Ammon's horn (tissue), 1 donor: ENCODE data around the gene DCAF15.
"Not testable (repeated sequence)": the region's sequence is repeated elsewhere in the genome, so short reads cannot be mapped to it uniquely, and the experiment has no call there.

Source experiments
- DNase-seq: peaks from one replicate; pipeline ENCODE4 v3.0.0-alpha.2; 2016; ENCODE audit warnings: low spot score

The DCAF15 gene, protein sequence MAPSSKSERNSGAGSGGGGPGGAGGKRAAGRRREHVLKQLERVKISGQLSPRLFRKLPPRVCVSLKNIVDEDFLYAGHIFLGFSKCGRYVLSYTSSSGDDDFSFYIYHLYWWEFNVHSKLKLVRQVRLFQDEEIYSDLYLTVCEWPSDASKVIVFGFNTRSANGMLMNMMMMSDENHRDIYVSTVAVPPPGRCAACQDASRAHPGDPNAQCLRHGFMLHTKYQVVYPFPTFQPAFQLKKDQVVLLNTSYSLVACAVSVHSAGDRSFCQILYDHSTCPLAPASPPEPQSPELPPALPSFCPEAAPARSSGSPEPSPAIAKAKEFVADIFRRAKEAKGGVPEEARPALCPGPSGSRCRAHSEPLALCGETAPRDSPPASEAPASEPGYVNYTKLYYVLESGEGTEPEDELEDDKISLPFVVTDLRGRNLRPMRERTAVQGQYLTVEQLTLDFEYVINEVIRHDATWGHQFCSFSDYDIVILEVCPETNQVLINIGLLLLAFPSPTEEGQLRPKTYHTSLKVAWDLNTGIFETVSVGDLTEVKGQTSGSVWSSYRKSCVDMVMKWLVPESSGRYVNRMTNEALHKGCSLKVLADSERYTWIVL

DNA sequence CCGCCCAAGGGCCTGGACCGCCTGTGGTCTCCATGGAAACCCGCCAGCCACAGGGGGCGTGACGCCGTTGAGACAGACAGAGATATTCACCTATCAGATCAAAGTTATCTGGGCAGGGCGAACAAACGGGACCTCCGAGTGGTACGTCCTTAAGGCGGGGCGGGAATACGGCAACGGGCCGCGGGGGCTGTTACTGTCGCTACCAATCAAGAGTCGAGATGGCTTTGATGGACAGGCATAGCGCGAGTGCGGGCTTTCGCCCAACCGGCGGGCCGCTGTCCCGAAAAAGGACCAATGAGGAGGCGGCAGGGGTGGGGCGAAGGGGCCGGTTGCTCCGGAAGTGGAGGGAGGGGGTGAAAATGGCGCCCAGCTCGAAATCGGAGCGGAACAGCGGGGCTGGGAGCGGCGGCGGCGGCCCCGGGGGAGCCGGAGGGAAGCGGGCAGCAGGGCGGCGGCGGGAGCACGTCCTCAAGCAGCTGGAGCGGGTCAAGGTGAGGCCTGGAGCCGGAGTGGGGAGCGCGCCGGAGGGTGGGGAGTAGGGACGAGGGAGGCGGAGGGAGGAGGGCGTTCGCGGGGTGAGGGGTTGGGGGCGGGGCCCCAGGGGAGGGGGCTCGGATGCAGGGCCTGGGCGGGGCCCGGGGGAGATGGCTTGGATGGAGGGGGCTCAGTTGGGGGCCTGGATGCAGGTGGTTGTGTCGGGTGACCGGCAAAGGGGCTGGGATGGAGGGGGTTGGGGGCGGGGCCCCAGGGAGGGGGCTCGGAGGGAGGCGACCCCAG lies at the start of gene DCAF15:
Gene DCAF15 (plus strand): TSS at position 356 of the 777 bp plus-strand sequence. CDS start 4 bp downstream, at position 360.
- DNase-seq: peak; percentile 100

DNA sequence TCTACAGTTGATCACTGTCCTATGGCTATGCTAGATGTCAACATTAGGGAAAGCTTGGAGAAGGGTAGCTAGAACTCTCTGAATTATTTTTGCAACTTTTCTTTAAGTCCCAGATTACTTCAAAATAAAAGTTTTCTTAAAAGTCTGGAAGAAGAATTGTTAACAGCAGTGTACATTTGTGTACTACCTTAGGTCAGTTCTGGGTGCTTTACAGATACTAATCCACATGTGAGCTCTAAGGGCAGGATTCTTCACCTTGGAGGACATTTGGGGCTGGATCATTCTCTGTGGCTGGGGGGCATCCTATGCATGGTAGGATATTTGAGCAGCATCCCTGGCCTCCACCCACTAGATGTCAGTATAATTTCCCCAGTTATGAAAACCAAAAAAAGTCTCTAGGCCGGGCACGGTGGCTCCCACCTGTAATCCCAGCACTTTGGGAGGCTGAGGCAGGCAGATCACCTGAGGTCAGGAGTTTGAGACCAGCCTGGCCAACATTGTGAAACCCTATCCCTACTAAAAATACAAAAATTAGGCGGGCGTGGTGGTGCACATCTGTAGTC lies 49.2 kb upstream of the DCAF15 start:
- no peak for DNase-seq

DNA sequence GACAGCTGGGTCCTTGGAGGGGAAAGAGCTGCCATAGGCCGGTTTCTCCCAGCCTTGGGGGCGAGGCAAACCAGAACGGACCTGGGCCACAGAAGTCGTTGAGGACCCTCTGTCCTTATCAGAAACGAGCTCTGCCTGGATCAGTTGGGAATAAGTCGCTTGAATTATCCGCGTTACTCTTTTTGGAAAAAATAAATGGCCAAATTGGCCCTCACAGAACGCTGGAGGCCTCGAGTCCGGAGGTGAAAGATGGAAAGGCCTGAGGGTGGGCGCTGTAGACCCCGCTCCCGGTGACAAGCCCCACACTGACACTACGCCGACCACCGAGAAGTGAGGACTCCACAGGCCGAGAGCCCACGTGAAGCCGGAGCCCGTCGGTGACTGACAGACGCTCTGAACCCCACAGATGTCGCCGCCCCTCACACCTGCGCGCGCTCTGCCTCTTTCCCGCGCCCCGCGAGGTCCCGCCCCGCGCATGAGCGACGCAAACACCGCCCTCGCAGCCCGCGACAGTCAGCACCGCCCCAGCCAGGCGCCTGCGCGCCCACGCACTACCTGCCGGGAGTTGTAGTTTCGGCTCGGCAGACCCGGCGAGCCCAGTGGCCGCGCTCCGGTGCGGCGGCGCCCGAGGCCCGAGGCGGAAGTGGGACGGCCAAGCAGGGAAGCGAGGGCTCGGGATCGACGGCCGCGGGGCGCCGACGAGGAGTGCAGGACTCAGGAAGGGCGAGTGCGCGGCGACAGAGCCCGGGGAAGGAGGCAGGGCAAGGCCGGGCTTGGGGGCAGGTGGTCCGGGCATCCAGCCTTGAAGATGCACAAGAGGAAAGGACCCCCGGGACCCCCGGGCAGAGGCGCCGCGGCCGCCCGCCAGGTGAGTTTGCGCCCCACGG lies 46.4 kb upstream of the DCAF15 start, which contains the start of the genes BRME1 and CC2D1A:
Gene BRME1 (minus strand): TSS at position 484 of the 887 bp plus-strand sequence. CDS start 1,225 bp downstream, outside the sequence.
Gene CC2D1A (plus strand): TSS at position 568 of the 887 bp plus-strand sequence. CDS start 241 bp downstream, at position 809.
- DNase-seq: peak; percentile 95

DNA sequence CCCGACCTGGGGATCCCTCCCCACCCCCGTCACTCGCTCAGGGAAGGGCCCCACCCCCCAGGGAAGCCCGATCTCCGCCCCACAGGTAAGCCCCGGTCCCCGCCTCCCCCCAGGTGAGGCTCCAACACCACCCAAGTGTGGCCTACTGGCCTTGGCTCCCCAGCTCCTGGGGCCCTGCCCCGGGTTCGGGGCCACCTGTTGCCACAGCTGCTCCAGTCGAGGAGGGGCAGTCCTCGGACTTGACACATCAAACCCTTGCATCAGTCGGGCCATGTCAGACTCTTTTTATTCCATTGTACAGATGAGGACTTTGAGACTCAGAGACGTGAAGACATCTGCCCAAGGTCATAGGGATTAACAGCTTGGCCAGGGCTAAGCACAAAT lies 45.8 kb upstream of the DCAF15 start:
- DNase-seq: no peak

DNA sequence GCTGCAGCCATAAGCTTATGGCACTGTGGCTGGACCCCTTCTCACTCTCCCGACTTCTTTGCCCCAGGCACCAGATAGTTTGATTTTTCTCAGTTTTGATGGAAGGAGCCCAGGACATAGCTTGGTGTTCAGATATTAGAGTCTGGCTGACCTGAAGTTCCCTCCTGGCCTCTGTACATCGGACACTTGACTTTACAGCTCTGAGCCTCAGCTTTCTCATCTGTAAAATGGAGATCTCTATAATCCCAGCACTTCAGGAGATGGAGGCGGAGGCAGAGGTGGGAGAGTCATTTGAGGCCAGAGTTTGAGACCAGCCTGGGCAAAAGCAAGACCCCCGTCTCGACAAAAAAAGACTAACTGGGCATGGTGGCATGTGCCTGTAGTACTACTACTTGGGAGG lies 45.4 kb upstream of the DCAF15 start:
- no peak for DNase-seq

DNA sequence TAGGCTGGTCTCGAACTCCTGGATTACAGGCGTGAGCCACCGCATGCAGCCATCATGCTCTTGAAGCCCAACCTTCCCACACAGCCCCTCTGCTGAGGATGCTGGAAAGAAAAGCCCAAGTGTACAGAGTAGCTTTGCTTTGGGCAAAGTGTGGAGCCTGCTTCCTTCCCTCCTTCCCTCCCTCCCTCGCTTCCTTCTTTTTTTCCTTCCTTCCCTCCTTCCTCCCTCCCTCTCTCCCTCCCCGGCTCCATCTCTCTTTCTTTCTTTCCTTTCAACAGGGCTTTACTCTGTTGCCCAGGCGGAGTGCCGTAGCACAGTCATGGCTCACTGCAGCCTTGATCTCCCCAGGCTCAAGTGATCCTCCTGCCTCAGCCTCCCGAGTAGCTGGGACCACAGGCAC lies 43.6 kb upstream of the DCAF15 start:
- no peak for DNase-seq

DNA sequence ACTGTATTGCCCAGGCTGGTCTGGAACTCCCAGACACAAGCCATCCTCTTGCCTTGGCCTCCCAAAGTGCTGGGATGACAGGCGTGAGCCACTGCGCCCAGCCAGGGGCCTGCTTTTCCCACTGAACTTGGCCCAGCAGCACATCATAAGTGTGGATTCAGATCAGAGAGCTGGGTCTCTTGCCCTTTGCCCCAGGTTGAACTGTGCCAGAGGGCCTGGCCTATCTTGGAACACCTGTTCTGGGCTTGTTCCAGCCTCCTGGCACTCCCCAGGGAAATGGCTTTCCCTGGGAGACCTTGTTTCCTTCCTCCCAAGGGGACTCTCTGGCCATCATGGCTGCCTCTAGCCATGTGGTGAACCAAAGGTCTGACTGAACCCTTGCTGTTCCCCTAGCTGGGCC lies 42.9 kb upstream of the DCAF15 start:
- no peak for DNase-seq

DNA sequence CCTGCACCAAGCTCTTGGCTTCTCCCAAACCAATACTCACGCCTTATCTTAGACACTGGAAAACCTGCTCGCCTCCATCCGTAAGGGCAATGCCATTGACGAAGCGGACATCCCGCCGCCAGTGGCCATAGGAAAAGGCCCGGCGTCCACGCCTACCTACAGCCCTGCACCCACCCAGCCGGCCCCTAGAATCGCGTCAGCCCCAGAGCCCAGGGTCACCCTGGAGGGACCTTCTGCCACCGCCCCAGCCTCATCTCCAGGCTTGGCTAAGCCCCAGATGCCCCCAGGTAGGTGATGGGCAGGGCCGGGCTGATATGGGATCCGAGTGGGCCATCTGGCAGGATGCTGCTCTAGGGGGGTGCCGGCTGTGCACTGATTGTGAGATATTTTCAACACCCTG lies 39.0 kb upstream of the DCAF15 start:
- no peak for DNase-seq

DNA sequence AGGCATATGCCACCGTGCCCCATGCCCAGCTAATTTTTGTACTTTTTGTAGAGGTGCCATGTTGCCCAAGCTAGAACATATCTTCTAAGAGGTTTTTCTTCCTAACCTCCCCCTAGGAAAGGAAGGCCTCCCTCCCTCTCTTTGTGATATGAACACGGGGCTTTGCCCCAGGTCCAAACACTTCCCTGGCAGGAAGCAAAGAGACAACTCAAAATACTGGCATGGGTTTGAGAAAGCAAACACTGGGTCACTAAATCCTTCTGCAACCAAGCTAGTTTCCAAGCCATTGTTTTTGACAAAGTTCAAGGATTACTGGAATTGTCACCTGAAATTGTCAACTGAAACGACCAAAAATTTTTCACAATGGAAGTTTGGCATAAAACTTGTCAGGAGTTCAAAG lies 37.5 kb upstream of the DCAF15 start:
- DNase-seq: no peak

DNA sequence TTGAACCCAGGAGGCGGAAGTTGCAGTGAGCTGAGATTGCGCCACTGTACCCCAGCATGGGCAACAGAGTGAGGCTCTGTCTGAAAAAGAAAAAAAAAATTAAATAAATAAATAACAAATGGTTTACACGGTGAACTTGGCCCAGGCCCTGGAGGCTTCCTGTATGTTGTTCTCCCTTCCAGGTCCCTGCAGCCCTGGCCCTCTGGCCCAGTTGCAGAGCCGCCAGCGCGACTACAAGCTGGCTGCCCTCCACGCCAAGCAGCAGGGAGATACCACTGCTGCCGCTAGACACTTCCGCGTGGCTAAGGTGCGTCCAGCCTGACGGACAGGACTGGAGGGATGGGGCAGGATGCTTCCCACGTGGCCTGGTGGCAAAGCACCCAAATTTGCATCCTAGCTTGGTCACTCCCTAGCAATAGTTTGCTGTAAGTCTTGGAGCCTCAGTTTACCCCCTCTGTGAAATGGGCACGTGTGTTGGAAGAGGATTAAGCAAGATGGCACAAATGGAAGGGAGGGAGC lies 34.4 kb upstream of the DCAF15 start:
- DNase-seq: no peak

DNA sequence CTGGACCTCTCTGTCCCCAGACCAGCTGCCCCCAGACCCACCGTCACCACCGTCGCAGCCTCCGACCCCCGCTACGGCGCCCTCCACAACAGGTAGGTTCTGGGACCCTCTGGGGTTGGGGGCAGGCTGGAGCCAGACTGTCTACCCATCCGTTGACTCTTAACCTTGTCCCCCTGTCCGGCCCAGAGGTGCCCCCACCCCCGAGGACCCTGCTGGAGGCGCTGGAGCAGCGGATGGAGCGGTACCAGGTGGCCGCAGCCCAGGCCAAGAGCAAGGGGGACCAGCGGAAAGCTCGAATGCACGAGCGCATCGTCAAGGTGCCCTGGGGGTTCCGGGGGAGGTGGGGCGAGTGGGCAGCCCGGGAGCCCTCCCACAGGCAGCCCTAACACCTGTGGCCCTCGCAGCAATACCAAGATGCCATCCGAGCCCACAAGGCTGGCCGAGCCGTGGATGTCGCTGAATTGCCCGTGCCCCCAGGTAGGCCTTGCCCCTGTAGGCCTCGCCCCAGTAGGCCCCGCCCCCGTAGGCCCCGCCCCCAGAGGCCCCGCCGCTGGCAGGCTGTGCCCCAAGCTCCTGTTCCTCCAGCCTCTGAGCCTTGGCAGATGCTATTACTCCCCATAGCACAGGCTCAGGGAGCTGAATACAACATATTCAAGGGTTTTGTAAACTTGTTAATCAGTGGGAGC lies 33.4 kb upstream of the DCAF15 start:
- no peak for DNase-seq

DNA sequence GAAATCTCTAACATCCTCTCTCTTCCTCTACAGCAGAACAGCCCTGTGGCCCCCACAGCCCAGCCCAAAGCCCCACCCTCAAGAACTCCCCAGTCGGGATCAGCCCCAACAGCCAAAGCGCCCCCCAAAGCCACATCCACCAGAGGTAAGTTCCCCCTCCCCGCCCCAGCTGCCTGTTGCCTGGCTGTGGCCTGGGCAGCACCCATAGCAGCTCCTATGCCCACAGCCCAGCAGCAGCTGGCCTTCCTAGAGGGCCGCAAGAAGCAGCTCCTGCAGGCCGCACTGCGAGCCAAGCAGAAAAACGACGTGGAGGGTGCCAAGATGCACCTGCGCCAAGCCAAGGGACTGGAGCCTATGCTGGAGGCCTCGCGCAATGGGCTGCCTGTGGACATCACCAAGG lies 31.8 kb upstream of the DCAF15 start:
- DNase-seq: no peak

DNA sequence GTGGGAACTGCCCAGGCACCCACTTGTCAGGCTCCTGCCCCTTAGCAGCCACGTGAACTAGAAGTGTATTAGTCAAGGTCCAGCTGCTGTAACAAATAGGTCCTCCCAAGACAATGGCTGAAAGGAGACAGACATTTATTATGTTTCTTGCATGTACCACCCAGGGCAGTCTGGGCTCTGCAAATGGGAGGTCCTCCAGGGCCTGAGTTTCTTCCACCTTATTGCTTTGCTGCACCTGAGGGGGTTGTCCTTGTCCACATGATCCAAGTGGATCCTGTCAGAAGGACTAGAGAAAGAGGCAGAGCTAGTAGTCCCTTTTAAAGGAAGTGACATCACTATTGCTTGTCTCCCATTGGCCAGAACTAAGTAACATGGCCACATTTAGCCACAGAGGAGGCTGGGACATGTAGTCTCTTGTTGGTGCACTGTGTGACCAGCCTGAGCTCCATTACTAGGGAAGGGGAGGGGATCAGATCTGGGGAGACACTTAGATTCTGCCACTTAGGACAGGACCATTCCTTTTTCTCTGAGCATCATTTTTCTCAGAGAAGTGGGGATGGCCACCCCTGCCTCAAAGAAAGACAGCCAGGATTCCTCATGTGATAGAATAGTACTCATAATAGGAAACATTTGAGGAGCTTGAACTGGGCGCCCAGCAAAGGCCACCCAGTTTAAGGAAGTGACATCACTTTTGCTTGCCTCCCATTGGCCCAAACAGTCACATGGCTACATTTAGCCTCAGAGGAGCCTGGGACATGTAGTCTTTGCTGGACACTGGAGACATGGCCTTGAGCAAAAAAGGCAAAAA lies 31.2 kb upstream of the DCAF15 start:
- peak; percentile 53 for DNase-seq

DNA sequence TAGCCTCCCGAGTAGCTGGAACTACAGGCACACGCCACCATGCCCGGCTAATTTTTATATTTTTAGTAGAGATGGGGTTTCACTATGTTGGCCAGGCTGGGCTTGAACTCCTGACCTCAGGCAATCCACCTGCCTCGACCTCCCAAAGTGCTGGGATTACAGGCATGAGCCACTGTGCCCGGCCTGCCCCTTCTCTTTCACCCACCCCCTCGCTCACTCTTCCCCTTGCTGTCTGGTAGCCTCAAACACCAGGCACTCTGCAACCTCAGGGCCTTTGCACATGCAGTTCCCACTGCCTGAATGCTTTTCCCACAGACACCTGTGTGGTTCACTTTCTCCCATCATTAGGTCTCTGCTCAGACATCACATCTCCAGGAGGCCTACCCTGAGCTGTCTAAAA lies 30.2 kb upstream of the DCAF15 start:
- not testable (repeated sequence) for DNase-seq

DNA sequence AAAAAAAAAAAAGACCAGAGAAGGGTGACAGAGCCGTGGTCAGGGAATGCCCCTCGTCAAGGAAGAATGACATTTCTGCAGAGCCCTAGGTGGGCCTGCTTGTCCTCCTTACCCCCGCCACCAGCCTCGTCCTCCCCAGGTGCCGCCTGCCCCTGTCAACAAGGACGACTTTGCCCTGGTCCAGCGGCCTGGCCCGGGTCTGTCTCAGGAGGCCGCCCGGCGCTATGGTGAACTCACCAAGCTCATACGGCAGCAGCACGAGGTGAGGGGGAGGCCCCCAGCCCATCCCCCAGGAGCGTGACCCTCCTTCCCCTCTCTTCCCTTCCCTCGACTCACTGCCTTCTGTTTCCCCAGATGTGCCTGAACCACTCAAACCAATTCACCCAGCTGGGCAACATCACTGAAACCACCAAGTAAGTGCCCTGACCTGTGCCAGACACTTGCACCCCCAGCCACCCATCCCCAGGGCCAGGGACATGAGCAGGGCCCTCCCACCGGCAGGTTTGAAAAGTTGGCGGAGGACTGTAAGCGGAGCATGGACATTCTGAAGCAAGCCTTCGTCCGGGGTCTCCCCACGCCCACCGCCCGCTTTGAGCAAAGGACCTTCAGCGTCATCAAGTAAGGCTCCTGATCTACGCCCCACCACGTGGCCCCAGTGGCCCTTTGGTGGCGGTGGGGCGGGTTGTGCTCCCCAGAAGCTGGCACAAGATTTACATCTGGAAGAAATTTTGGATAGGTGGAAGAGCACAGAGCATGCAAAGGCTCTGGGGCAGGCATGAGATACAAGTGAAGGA lies 28.9 kb upstream of the DCAF15 start:
- no peak for DNase-seq

DNA sequence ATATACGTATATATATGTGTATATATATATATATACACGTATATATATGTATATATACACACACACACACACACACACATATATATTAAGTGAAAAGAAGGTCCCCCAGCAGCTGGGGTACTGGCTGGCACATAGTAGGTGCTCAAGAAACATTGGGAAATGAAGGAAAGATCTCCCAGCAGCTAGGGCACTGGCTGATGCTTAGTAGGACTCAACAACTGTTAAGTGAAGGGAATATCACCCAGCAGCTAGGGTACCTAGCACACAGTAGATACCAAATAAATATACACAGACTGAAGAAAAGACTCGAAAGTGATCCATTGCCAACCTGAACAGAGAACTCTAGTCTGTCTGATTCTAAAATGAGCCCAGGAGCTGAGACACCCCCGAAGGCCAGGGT lies 26.3 kb upstream of the DCAF15 start:
- no peak for DNase-seq

DNA sequence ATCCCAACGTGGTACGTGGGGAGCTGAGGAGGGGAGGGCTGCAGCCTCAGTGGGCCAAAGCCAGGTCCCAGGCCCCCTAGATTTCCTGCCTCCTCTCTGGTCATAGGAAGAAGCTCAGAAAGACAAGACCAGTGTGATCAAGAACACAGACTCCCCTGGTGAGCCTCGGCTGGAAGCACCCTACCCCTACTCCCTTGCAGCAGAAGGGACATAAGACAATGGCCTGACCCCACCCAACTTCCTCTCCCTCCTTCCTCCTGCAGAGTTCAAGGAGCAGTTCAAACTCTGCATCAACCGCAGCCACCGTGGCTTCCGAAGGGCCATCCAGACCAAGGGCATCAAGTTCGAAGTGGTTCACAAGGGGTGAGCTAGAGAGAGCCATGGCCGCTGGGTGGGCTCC lies 25.6 kb upstream of the DCAF15 start:
- no peak for DNase-seq

DNA sequence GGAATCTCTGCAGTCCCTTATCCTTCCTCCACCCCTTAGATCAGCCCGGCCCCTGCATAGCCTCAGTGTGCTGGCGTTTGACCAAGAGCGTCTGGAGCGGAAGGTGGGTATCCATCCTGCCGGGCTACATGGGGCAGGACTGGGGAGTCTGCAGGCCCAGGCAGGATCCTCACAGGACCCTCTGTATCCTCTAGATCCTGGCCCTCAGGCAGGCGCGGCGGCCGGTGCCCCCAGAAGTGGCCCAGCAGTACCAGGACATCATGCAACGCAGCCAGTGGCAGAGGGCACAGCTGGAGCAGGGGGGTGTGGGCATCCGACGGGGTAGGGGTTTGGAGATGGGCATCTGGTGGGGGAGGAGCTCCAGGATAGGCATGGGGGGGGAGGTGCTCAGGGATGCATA lies 23.0 kb upstream of the DCAF15 start:
- no peak for DNase-seq

DNA sequence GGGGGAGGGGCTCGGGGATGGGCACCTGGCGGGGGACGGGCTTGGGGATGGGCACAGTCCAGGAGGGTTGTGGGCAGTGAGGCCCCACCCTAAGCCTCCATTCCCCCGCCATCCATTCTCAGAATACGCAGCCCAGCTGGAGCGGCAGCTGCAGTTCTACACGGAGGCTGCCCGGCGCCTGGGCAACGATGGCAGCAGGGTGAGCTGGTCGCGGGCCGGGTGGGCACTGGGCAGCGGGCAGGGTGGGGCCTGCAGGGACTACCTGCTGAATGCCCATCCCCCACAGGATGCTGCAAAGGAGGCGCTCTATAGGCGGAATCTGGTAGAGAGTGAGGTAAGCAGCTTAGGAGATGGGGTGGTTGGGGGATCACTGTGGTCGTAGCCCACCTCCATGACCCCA lies 22.4 kb upstream of the DCAF15 start:
- no peak for DNase-seq
